Measurements from ENCODE around the gene WASF2. TPM values are rescaled to one million over a fixed set of nuclear protein-coding genes. Genes with fewer than 3 reads are reported as not detected.
"Not testable (repeated sequence)": the region's sequence is repeated elsewhere in the genome, so short reads cannot be mapped to it uniquely, and the experiment has no call there.

WASF2 gene
- total RNA-seq, 2 donors from 2014 or later = 28.0 to 36.1 TPM

DNA sequence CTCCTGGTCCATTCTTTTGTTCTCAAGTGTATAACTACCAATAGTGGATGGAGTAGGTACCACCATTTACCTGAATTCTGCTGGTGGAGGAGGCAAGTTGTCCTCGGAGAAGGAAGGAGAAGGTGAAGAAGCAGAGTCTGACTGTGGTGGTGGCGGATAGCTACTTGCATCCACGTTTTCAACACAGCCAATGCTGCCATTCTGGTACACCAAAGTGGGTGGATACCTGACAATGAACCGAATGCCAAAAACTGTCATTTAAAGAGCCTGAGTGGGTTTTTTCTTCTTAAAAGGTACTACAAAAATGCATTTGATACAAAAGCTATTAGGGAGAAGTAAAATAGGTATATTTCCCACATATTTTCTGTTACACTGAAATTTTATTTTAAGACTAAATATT lies 77.5 kb downstream of the WASF2 start:
- Histone ChIP-seq H3K9me3 (no peaks in the 10 kb centered on the region), H3K36me3 (replicated peaks in 1 of 2; ENCODE audit: insufficient read depth in 1 of 2, low read depth in 2 of 2) (peaks cover 20 to 33% of the 10 kb centered on the region in 2 donors), H3K27me3 (no peaks in the 10 kb centered on the region), H3K4me1 (peaks cover 7% of the 10 kb centered on the region), H3K27ac (no peak overlapping the region), H3K4me3 (no peak overlapping the region)
- WGBS, 2 donors = 86 to 87% methylated on average over 4 of the region's 4 CpGs
- intact Hi-C loops (cut with DNase I) = loop anchor here (10.0 kb wide), 1 partner anchor 202 kb away; no protein-coding TSS in a partner anchor
- DNase-seq (no peak), ATAC-seq (no peak)
- TF ChIP-seq, protein P1, sequence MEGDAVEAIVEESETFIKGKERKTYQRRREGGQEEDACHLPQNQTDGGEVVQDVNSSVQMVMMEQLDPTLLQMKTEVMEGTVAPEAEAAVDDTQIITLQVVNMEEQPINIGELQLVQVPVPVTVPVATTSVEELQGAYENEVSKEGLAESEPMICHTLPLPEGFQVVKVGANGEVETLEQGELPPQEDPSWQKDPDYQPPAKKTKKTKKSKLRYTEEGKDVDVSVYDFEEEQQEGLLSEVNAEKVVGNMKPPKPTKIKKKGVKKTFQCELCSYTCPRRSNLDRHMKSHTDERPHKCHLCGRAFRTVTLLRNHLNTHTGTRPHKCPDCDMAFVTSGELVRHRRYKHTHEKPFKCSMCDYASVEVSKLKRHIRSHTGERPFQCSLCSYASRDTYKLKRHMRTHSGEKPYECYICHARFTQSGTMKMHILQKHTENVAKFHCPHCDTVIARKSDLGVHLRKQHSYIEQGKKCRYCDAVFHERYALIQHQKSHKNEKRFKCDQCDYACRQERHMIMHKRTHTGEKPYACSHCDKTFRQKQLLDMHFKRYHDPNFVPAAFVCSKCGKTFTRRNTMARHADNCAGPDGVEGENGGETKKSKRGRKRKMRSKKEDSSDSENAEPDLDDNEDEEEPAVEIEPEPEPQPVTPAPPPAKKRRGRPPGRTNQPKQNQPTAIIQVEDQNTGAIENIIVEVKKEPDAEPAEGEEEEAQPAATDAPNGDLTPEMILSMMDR (IDR thresholded peaks at IDR 0.05) = no peak
- TF ChIP-seq POLR2A (IDR thresholded peaks at IDR 0.05) = no peak

DNA sequence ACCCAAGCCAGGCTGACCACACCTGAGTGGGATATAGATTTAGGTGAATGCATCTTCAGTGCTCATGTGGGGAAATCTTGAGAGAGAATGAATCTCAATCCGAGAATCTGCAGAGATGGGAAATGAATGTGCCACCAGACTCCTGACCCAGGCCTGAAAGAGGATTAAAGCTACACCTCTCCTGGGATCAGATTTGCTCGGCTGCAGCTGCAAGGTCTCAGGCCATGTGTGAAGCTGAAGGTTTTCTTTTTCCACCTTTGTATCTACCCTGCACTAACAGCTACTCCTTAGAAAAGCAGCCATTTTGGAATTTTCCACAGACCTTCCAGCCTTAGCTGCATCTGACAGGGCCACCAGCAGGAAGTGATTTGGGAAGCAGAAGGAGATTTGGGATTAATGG lies 79.3 kb downstream of the WASF2 start:
- H3K4me1 ChIP-seq = peaks cover 5% of the 10 kb centered on the region

DNA sequence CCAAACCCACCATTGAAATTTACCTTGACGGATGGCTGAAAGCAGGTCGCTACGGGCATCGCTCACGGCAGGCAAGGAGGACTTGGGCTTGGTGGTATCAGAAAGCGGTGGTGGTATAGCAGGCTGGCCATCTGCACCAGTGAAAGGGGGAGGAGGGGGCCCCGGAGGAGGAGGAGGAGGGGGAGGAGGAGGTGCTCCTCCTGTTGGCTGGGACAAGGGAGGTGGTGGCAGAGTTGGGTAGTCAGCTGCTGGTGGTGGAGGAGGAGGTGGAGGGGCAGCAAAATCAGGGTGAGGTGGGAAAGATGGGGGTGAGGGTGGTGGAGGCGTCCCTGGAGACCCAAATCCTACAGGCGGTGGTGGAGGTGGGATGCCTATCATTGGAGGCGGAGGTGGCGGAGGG lies 80.3 kb downstream of the WASF2 start:
- intact Hi-C loops (cut with DNase I) = loop anchor here (10.0 kb wide), 1 partner anchor 205 kb away; no protein-coding TSS in a partner anchor
- H3K27ac ChIP-seq = no peak overlapping the region

More for the DNA sequence above, 79.3 kb downstream of the WASF2 start:
- intact Hi-C loops (cut with DNase I) = loop anchor here (10.0 kb wide), 1 partner anchor 204 kb away; no protein-coding TSS in a partner anchor
- 86 to 93% methylated on average over 2 of the region's 2 CpGs for WGBS, 2 donors
- no peaks in the 10 kb centered on the region for H3K9me3 ChIP-seq
- ATAC-seq = no peak
- H3K4me3 ChIP-seq = no peak overlapping the region
- no peak overlapping the region for H3K27ac ChIP-seq
- DNase-seq = no peak
- no peak for TF ChIP-seq POLR2A (IDR thresholded peaks at IDR 0.05)
- TF ChIP-seq, protein P1 (IDR thresholded peaks at IDR 0.05) = no peak
- H3K27me3 ChIP-seq = no peaks in the 10 kb centered on the region
- peaks cover 20 to 39% of the 10 kb centered on the region in 2 donors for H3K36me3 ChIP-seq (replicated peaks in 1 of 2; ENCODE audit: insufficient read depth in 1 of 2, low read depth in 2 of 2)

DNA sequence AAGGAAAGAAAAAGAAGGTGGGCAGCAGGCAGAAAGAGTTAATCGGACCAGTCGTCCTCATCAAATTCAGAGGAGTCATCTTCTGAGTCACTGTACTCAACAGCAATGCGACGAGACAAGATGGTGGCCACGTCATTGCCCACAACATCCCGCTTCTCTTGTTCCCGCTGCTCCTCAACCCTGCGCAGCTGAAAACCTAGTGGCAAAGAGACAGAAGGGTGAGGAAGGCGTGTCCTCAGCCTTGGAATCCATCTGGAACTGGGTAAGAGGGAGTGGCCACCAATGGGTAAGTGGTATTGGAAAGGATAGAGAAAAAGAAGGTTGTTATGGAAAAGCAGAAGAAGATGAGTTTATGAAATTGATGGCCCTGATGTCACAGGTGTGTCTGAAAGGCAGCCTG lies 81.8 kb downstream of the WASF2 start:
- Histone ChIP-seq H3K36me3 (replicated peaks in 1 of 2; ENCODE audit: insufficient read depth in 1 of 2, low read depth in 2 of 2) (peaks cover 20 to 29% of the 10 kb centered on the region in 2 donors), H3K9me3 (no peaks in the 10 kb centered on the region), H3K4me3 (no peak overlapping the region), H3K4me1 (no peaks in the 10 kb centered on the region), H3K27ac (no peak overlapping the region), H3K27me3 (no peaks in the 10 kb centered on the region)
- TF ChIP-seq POLR2A (IDR thresholded peaks at IDR 0.05) = no peak
- TF ChIP-seq, protein P1 (IDR thresholded peaks at IDR 0.05) = no peak
- DNase-seq (no peak), ATAC-seq (no peak)
- intact Hi-C loops (cut with DNase I) = no loop called here
- WGBS, 2 donors = 91 to 92% methylated on average over 9 of the region's 9 CpGs

More for the DNA sequence above, 80.3 kb downstream of the WASF2 start:
- H3K9me3 ChIP-seq = no peaks in the 10 kb centered on the region
- DNase-seq (no peak), ATAC-seq (no peak)
- H3K4me1 ChIP-seq = no peaks in the 10 kb centered on the region
- no peak for TF ChIP-seq POLR2A (IDR thresholded peaks at IDR 0.05)
- TF ChIP-seq, protein P1 (IDR thresholded peaks at IDR 0.05) = no peak
- peaks cover 20 to 39% of the 10 kb centered on the region in 2 donors for H3K36me3 ChIP-seq (replicated peaks in 1 of 2; ENCODE audit: insufficient read depth in 1 of 2, low read depth in 2 of 2)
- no peaks in the 10 kb centered on the region for H3K27me3 ChIP-seq
- 88 to 93% methylated on average over 11 of the region's 11 CpGs for WGBS, 2 donors
- H3K4me3 ChIP-seq = no peak overlapping the region

DNA sequence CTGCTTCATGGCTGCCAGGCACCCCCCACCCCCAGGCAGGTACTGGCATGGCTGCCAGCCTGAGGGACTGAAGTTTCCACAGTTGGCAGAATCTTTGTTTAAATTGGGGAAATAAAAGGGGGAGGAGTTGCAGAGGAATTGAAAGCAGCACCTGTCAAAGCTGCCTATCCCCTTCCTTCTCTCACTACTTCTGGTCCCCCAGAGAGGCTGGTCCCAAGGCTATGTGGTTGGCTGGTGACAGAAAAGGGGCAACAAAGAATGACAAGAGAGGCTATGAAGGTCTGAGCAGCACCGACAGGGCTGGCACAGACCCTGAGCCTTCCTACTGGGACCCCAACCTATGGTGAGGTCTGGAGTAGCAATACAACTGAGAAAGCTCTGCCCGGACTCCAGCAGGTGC lies 83.2 kb downstream of the WASF2 start:
- peaks cover 13 to 26% of the 10 kb centered on the region in 2 donors for H3K36me3 ChIP-seq (replicated peaks in 1 of 2; ENCODE audit: insufficient read depth in 1 of 2, low read depth in 2 of 2)
- intact Hi-C loops (cut with DNase I); DNase-seq; H3K27me3 ChIP-seq; H3K9me3 ChIP-seq; H3K4me3 ChIP-seq; ATAC-seq: not testable (repeated sequence)
- H3K27ac ChIP-seq = peak overlapping the region in 1 of 4 donors; percentile 12
- peaks cover 10% of the 10 kb centered on the region for H3K4me1 ChIP-seq
- 70 to 75% methylated on average over 2 of the region's 2 CpGs for WGBS, 2 donors

Measured in body of pancreas (tissue), 4 donors.